CD14-positive monocyte (primary cell): Measurements from ENCODE around the gene HES4. TPM values are rescaled to one million over a fixed set of nuclear protein-coding genes. Genes with fewer than 3 reads are reported as not detected.

Source experiments
- DNase-seq, 3 donors: peaks; one replicate each; pipeline ENCODE4 v3.0.0-alpha.2; 2011 to 2022
- H2AFZ ChIP-seq: 2 replicates; pipeline ENCODE4 v1.6.0; 2012; ENCODE audit warnings: mild to moderate bottlenecking, low read depth, low read length, inconsistent platforms; ENCODE audit not compliant: insufficient read depth, poor library complexity, severe bottlenecking
- H3K27ac ChIP-seq, 2 donors: 1 replicate in 1 of 2; 2 replicates in 1 of 2; pipeline ENCODE4 v1.5.1; 2012 to 2013; ENCODE audit warnings: low read length in 2 of 2, control low read depth in 1 of 2, inconsistent platforms in 1 of 2, low read depth in 1 of 2, mild to moderate bottlenecking in 1 of 2
- H3K27me3 ChIP-seq, 2 donors: one replicate each; pipeline versions ENCODE4 v1.6.0 to v1.6.1; 2011 to 2013; ENCODE audit warnings: low read length in 2 of 2; ENCODE audit not compliant: control insufficient read depth in 2 of 2, insufficient read depth in 2 of 2
- H3K36me3 ChIP-seq, 2 donors: replicated peaks in 1 of 2; 1 replicate in 1 of 2; 2 replicates in 1 of 2; pipeline versions ENCODE4 v1.5.1 to v1.6.1; 2012 to 2013; ENCODE audit warnings: low read length in 2 of 2, control low read depth in 1 of 2, inconsistent platforms in 1 of 2, mild to moderate bottlenecking in 1 of 2; ENCODE audit not compliant: insufficient read depth in 2 of 2, control insufficient read depth in 1 of 2
- H3K4me1 ChIP-seq, 2 donors: 1 replicate in 1 of 2; 2 replicates in 1 of 2; pipeline versions ENCODE4 v1.5.1 to v1.6.1; 2012 to 2013; ENCODE audit warnings: low read length in 2 of 2, control low read depth in 1 of 2, inconsistent platforms in 1 of 2, mild to moderate bottlenecking in 1 of 2, moderate library complexity in 1 of 2; ENCODE audit not compliant: insufficient read depth in 2 of 2, control insufficient read depth in 1 of 2
- H3K4me2 ChIP-seq: replicated peaks from 2 replicates; pipeline ENCODE3; 2012; ENCODE audit warnings: low read length, moderate library complexity, mild to moderate bottlenecking; ENCODE audit not compliant: poor library complexity, severe bottlenecking; ENCODE audit errors: extremely low read depth
- H3K4me3 ChIP-seq, 3 experiments: fragments of 200-600 bp in 1 of 3; sonication (generic) in 1 of 3; replicated peaks in 1 of 3; 1 replicate in 2 of 3; 2 replicates in 1 of 3; pipeline ENCODE4 v1.5.1; 2011 to 2013; ENCODE audit warnings: low read length in 3 of 3, mild to moderate bottlenecking in 3 of 3, control low read depth in 2 of 3, low read depth in 2 of 3, inconsistent platforms in 1 of 3, moderate library complexity in 1 of 3
- H3K79me2 ChIP-seq: 2 replicates; pipeline ENCODE4 v1.6.0; 2012; ENCODE audit warnings: mild to moderate bottlenecking, control low read depth, inconsistent platforms, low read length, moderate library complexity; ENCODE audit not compliant: insufficient read depth
- H3K9ac ChIP-seq: 2 replicates; pipeline ENCODE4 v1.6.0; 2017; ENCODE audit warnings: low read length, mild to moderate bottlenecking; ENCODE audit not compliant: insufficient read depth, poor library complexity, severe bottlenecking
- H3K9me3 ChIP-seq, 2 donors: replicated peaks in 1 of 2; 1 replicate in 1 of 2; 2 replicates in 1 of 2; pipeline versions ENCODE4 v1.5.1 to v1.6.1; 2012 to 2013; ENCODE audit warnings: low read length in 2 of 2, control low read depth in 1 of 2; ENCODE audit not compliant: control insufficient read depth in 1 of 2, insufficient read depth in 1 of 2
- H4K20me1 ChIP-seq: 2 replicates; pipeline ENCODE4 v1.6.0; 2012; ENCODE audit warnings: mild to moderate bottlenecking, low read length, control low read depth, moderate library complexity; ENCODE audit not compliant: insufficient read depth
- H3K27ac Mint-ChIP-seq, 7 donors: one replicate each; pipeline ENCODE4 v1.8.0; 2020; ENCODE audit warnings: mild to moderate bottlenecking in 7 of 7, mixed read lengths in 7 of 7, moderate library complexity in 6 of 7, inconsistent platforms in 2 of 7
- H3K27me3 Mint-ChIP-seq, 3 donors: one replicate each; pipeline ENCODE4 v1.8.0; 2021 to 2022; ENCODE audit warnings: low read depth in 3 of 3, mild to moderate bottlenecking in 3 of 3, mixed read lengths in 3 of 3, moderate library complexity in 3 of 3, inconsistent platforms in 1 of 3
- H3K36me3 Mint-ChIP-seq, 2 donors: one replicate each; pipeline ENCODE4 v1.8.0; 2020; ENCODE audit warnings: mixed read lengths in 2 of 2, inconsistent platforms in 1 of 2, mild to moderate bottlenecking in 1 of 2
- H3K4me1 Mint-ChIP-seq: one replicate; pipeline ENCODE4 v1.8.0; 2020; ENCODE audit warnings: mild to moderate bottlenecking, mixed read lengths
- H3K4me3 Mint-ChIP-seq, 2 donors: one replicate each; pipeline ENCODE4 v1.8.0; 2020; ENCODE audit warnings: mild to moderate bottlenecking in 2 of 2, mixed read lengths in 2 of 2, moderate library complexity in 1 of 2
- H3K9me3 Mint-ChIP-seq, 7 donors: one replicate each; pipeline ENCODE4 v1.8.0; 2020 to 2022; ENCODE audit warnings: mixed read lengths in 7 of 7, mild to moderate bottlenecking in 6 of 7, moderate library complexity in 6 of 7, inconsistent platforms in 2 of 7
- WGBS: methylation state at CpG from one replicate; pipeline ENCODE4 v1.1.5; 2013; ENCODE audit warnings: missing lambda C conversion rate; ENCODE audit not compliant: insufficient coverage; 5-methylcytosine and 5-hydroxymethylcytosine counted together
- intact Hi-C, 2 donors: fragments of 100-400 bp; cut with micrococcal nuclease; formaldehyde crosslinking; loops; one replicate each; pipeline versions ENCODE4 v1.15.0 to v1.15.1; 2023
- polyA plus RNA-seq, 3 donors: library from polyadenylated mRNA; depleted of rRNA in 1 of 3; unstranded in 2 of 3; stranded (reverse) in 1 of 3; fragments of 300-500 nt in 2 of 3; fragments of >200 nt in 1 of 3; fragmentation: Illumina TruSeq in 2 of 3; gene quantifications; 1 replicate in 2 of 3; 2 replicates in 1 of 3; pipeline ENCODE4 v1.2.3, GENCODE V29; 2012 to 2021
- TF ChIP-seq, protein P1 (sequence below): fragments of 200-600 bp; IDR thresholded peaks from one replicate; pipeline ENCODE4 v1.8.0; 2022; ENCODE audit warnings: antibody characterized with exemption, mild to moderate bottlenecking

The HES4 gene
- polyA plus RNA-seq, 3 donors = 1.4 to 26.8 (median 2.0) TPM

DNA sequence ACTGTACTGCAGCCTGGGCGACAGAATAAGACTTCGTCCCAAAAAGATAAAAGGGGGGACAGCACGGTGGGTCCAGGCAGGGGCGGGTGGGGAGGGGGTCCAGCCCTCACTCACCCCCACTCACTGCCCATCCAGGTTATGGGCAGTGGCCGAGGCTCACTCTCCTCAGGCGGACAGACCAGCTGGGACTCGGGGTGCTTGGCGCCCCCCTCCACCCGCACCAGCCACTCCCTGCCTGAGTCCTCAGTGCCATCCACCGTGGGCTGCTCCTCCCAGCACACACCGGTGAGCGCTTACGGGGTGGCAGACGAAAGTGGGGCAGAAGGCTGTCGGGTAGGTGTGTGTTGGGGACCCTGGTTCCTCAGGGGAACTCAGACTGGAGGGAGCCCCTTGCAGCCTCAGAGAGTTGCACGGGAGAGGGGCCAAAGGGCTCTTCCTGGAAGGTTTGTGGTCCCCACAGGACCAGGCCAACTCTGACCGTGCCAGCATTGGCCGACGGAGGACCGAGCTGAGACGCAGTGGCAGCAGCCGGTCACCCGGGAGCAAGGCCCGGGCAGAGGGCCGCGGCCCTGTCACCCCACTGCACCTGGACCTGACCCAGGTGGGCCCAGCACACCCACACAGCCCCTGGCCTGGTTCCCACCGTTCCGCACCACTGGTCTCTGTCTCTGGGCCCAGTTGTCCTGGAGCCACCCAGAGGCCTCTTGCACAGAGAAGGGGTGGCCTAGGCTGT, 27.0 kb downstream of the HES4 start:
- H3K4me1 Mint-ChIP-seq = peaks cover 3% of the 10 kb centered on the region
- H3K27me3 Mint-ChIP-seq = peaks cover 32 to 62% (median 43%) of the 10 kb centered on the region in 3 donors
- H3K36me3 Mint-ChIP-seq = no peaks in the 10 kb centered on the region

DNA sequence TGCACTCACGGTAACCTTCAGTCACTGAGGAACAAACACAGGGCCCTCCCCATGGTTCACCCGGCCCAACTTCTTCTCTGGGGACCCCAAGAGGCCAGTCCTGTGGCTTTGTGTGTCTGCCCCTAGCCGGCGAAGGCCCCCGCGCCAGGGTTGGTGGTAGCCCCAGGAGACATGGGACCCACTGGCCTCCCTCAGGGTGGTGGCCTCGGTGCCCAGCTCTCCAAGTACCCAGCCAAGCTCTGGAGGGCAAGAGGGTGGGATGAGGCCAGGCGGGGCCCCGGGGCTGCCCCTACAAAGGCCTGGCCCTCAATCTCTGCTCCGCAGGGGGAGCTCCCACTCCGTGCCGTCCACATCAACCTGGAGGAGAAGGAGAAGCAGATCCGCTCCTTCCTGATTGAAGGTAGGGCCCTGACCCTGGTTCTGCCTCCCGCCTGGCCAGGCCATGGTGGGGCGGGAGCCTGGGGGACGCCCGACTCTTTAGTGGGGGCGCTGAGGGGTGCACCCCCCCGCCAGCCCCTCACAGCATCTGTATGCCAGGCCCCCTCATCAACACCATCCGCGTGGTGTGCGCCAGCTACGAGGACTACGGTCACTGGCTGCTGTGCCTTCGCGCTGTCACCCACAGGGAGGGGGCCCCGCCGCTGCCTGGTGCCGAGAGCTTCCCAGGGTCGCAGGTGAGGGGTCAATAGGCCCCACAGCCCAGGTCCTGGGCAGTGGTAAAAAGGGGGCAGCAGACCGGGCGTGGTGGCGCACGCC, 28.0 kb downstream of the HES4 start:
- Histone ChIP-seq H3K4me1 (peaks cover 10 to 14% of the 10 kb centered on the region in 2 donors), H3K27me3 (peaks cover 3 to 45% of the 10 kb centered on the region in 2 donors), H3K4me3 (no peak overlapping the region), H3K9ac (no peak overlapping the region), H3K36me3 (no peaks in the 10 kb centered on the region), H2AFZ (no peak overlapping the region), H4K20me1 (no peaks in the 10 kb centered on the region), H3K9me3 (peaks cover 0 to 8% of the 10 kb centered on the region in 2 donors), H3K4me2 (no peak overlapping the region), H3K27ac (no peak overlapping the region), H3K79me2 (no peaks in the 10 kb centered on the region)
- 85% methylated on average over 26 of the region's 34 CpGs for WGBS
- H3K9me3 Mint-ChIP-seq = peaks cover 0 to 3% (median 0%) of the 10 kb centered on the region in 7 donors
- H3K27me3 Mint-ChIP-seq = peaks cover 37 to 70% (median 50%) of the 10 kb centered on the region in 3 donors
- peak overlapping the region in 1 of 2 donors; percentile 39 for H3K4me3 Mint-ChIP-seq
- no peaks in the 10 kb centered on the region for H3K36me3 Mint-ChIP-seq
- no peak overlapping the region for H3K27ac Mint-ChIP-seq
- TF ChIP-seq, protein P1, sequence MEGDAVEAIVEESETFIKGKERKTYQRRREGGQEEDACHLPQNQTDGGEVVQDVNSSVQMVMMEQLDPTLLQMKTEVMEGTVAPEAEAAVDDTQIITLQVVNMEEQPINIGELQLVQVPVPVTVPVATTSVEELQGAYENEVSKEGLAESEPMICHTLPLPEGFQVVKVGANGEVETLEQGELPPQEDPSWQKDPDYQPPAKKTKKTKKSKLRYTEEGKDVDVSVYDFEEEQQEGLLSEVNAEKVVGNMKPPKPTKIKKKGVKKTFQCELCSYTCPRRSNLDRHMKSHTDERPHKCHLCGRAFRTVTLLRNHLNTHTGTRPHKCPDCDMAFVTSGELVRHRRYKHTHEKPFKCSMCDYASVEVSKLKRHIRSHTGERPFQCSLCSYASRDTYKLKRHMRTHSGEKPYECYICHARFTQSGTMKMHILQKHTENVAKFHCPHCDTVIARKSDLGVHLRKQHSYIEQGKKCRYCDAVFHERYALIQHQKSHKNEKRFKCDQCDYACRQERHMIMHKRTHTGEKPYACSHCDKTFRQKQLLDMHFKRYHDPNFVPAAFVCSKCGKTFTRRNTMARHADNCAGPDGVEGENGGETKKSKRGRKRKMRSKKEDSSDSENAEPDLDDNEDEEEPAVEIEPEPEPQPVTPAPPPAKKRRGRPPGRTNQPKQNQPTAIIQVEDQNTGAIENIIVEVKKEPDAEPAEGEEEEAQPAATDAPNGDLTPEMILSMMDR = no peak
- intact Hi-C loops = no loop called here
- H3K4me1 Mint-ChIP-seq = peaks cover 6% of the 10 kb centered on the region
- no peak for DNase-seq

More for the DNA sequence above, 27.0 kb downstream of the HES4 start:
- H3K79me2 ChIP-seq = no peaks in the 10 kb centered on the region
- Mint-ChIP-seq H3K9me3 (peaks cover 0 to 3% (median 0%) of the 10 kb centered on the region in 7 donors), H3K4me3 (no peak overlapping the region), H3K27ac (no peak overlapping the region)
- H4K20me1 ChIP-seq = no peaks in the 10 kb centered on the region
- H3K9ac ChIP-seq = no peak overlapping the region
- H3K36me3 ChIP-seq = no peaks in the 10 kb centered on the region
- no peak overlapping the region for H3K27ac ChIP-seq
- intact Hi-C loops = no loop called here
- peaks cover 0 to 8% of the 10 kb centered on the region in 2 donors for H3K9me3 ChIP-seq
- 92% methylated on average over 27 of the region's 28 CpGs for WGBS
- no peak overlapping the region for H3K4me2 ChIP-seq
- no peak for DNase-seq
- H2AFZ ChIP-seq = no peak overlapping the region
- peaks cover 5 to 8% of the 10 kb centered on the region in 2 donors for H3K4me1 ChIP-seq
- H3K4me3 ChIP-seq = no peak overlapping the region
- TF ChIP-seq, protein P1 = no peak
- peaks cover 3 to 37% of the 10 kb centered on the region in 2 donors for H3K27me3 ChIP-seq
